Activated CD8-positive, alpha-beta T cell treated with anti-CD3 and anti-CD28 coated beads for 36 hours (primary cell): ENCODE measurements around the gene TREML1. TPM values are rescaled to one million over a fixed set of nuclear protein-coding genes. Genes with fewer than 3 reads are reported as not detected.

ENCODE experiments used
- ATAC-seq: fragments of 200-7000 bp; cut with Tn5 transposase; one replicate; pipeline ENCODE4 v1.10.0; 2021; ENCODE audit warnings: mild to moderate bottlenecking, moderate library complexity
- CTCF ChIA-PET: fragments of 350-600 bp; sonication (Branson Sonifier 250); formaldehyde crosslinking; loops from one replicate; lab custom pipeline; 2021; ENCODE audit warnings: antibody characterized with exemption; lab: Charles Lee
- POLR2A ChIA-PET: fragments of 350-600 bp; sonication (Branson Sonifier 250); formaldehyde crosslinking; loops from one replicate; lab custom pipeline; 2021; ENCODE audit warnings: antibody characterized with exemption; lab: Charles Lee
- DNase-seq: peaks from one replicate; pipeline ENCODE4 v3.0.0-alpha.2; 2020
- H3K27ac Mint-ChIP-seq: one replicate; pipeline ENCODE4 v1.8.0; 2021; ENCODE audit warnings: mild to moderate bottlenecking, mixed read lengths
- H3K27me3 Mint-ChIP-seq: one replicate; pipeline ENCODE4 v1.8.0; 2021; ENCODE audit warnings: mixed read lengths
- H3K36me3 Mint-ChIP-seq: one replicate; pipeline ENCODE4 v1.8.0; 2021; ENCODE audit warnings: low read depth, mixed read lengths
- H3K4me1 Mint-ChIP-seq: one replicate; pipeline ENCODE4 v1.8.0; 2021; ENCODE audit warnings: low read depth, mixed read lengths
- H3K4me3 Mint-ChIP-seq: one replicate; pipeline ENCODE4 v1.8.0; 2021; ENCODE audit warnings: mild to moderate bottlenecking, moderate library complexity, mixed read lengths
- H3K9me3 Mint-ChIP-seq: one replicate; pipeline ENCODE4 v1.8.0; 2021; ENCODE audit warnings: mixed read lengths
- intact Hi-C: fragments of 100-400 bp; cut with micrococcal nuclease; formaldehyde crosslinking; loops from one replicate; pipeline ENCODE4 v1.10.0; 2022
- total RNA-seq, 2 experiments: library from RNA; stranded (reverse); gene quantifications; one replicate each; pipeline ENCODE4 v1.2.3, GENCODE V29; 2021
- TF ChIP-seq, protein P1 (sequence below): fragments of 200-600 bp; IDR thresholded peaks from one replicate; pipeline ENCODE4 v1.8.0; 2022; ENCODE audit warnings: antibody characterized with exemption, mild to moderate bottlenecking

TREML1 gene
- total RNA-seq, 2 experiments from 2014 or later: not detected

DNA sequence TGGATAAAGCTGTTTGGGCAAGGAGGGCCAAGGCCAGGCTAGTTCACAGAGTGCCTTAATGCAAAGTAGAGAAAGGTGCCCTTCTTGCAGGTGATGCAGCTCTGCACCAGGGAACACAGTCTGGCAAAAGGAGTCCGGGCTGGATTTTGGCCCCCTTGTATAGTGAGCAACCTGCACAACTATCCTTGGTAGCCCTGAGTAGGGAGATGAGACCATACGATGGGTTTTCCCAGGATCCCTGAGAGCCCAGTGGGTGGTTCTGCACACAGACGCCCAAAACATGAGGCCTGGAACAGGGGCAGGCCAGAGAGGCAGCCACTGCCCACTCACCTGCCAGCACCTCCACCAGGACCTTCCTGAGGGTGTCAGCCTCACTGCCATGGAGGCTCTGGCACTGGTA, 6.8 kb upstream of the TREML1 start:
- ChIA-PET CTCF (no interaction called here), POLR2A (no interaction called here)
- no peak for DNase-seq
- no peaks in the 10 kb centered on the region for H3K36me3 Mint-ChIP-seq
- no peaks in the 10 kb centered on the region for H3K9me3 Mint-ChIP-seq
- TF ChIP-seq, protein P1, sequence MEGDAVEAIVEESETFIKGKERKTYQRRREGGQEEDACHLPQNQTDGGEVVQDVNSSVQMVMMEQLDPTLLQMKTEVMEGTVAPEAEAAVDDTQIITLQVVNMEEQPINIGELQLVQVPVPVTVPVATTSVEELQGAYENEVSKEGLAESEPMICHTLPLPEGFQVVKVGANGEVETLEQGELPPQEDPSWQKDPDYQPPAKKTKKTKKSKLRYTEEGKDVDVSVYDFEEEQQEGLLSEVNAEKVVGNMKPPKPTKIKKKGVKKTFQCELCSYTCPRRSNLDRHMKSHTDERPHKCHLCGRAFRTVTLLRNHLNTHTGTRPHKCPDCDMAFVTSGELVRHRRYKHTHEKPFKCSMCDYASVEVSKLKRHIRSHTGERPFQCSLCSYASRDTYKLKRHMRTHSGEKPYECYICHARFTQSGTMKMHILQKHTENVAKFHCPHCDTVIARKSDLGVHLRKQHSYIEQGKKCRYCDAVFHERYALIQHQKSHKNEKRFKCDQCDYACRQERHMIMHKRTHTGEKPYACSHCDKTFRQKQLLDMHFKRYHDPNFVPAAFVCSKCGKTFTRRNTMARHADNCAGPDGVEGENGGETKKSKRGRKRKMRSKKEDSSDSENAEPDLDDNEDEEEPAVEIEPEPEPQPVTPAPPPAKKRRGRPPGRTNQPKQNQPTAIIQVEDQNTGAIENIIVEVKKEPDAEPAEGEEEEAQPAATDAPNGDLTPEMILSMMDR: no peak
- no peak overlapping the region for H3K4me3 Mint-ChIP-seq
- H3K27ac Mint-ChIP-seq: no peak overlapping the region
- no peaks in the 10 kb centered on the region for H3K27me3 Mint-ChIP-seq
- intact Hi-C loops: no loop called here
- H3K4me1 Mint-ChIP-seq: no peaks in the 10 kb centered on the region
- no peak for ATAC-seq

DNA sequence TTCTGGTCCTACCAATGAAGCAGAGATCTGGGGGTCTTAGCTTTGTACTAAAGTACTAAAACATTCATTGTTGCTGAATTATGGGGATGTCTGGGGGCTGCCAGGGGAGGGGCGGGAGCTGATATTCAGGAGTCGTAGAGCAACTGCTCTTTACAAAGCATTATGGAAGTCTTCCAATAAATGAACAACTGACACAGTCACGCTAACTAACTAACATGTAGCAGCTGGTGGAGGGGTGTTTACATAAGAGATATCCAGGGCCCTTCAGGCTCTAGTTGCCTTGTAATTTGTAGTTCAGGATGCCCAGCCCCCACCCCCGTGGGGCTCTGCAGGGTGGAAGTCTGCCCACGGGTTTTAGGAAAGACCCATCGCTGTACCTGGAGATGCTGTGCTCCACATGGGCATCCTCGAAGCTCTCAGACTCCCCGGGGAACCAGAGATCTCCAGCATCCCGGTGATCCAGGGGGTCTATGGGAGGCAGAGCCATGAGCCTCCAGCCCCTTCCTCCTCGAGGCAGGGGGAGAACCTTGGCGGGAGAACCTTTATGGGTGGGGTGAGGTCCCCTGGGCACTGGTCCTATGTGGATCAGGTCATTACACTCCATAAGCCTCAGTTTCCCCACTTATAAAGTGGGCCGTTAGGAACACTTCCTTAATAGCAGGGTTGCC, 5.4 kb upstream of the TREML1 start:
- intact Hi-C loops: no loop called here
- Mint-ChIP-seq H3K27ac (no peak overlapping the region), H3K9me3 (no peaks in the 10 kb centered on the region), H3K4me3 (no peak overlapping the region), H3K36me3 (no peaks in the 10 kb centered on the region), H3K27me3 (no peaks in the 10 kb centered on the region), H3K4me1 (no peaks in the 10 kb centered on the region)
- no peak for DNase-seq
- ATAC-seq: no peak
- TF ChIP-seq, protein P1: no peak
- ChIA-PET CTCF (no interaction called here), POLR2A (no interaction called here)

DNA sequence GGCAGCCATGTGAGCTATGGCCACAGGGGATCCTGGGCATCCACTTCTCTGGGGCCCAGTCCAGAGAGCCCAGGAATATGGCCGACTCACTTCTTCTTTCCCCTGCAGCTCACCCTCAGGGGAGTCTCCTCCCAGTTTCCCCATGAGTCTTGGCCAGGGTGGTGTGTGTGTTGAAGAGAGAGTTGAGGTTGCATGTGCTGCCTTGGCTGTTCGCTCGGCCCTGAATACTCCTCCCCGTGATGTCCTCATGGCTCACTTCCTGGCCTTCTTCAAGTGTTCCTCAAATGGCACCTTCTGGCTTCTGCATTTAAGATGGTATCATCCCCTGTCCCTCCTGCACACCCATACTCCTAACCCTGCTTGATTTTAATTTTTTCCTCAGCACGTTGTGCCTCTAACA, 3.2 kb upstream of the TREML1 start:
- Mint-ChIP-seq H3K9me3 (no peaks in the 10 kb centered on the region), H3K4me1 (no peaks in the 10 kb centered on the region), H3K4me3 (no peak overlapping the region), H3K27me3 (no peaks in the 10 kb centered on the region), H3K27ac (no peak overlapping the region), H3K36me3 (no peaks in the 10 kb centered on the region)
- TF ChIP-seq, protein P1: no peak
- POLR2A ChIA-PET: no interaction called here
- intact Hi-C loops: no loop called here
- CTCF ChIA-PET: no interaction called here
- no peak for ATAC-seq
- DNase-seq: no peak

DNA sequence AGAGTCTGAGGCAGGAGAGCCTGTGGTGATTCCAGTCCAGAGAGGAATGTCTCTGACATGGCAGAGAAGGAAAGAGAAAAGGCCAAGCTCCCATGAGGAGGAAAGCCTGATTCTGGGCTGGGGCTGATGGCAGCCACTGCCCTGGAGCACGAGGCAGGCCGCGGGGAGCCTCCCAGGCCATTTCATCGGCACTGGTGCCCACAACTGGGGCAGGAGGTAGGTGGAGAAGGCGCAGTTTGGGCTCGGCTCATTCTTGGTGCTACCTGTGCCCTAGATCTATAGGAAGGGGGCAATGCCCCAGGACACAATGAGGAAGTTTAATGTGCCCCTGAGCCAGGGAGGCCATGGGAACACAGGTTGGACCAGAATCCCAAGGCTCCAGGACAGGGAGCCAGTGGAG, 2.6 kb upstream of the TREML1 start:
- Mint-ChIP-seq H3K9me3 (no peaks in the 10 kb centered on the region), H3K27ac (no peak overlapping the region), H3K27me3 (no peaks in the 10 kb centered on the region), H3K36me3 (no peaks in the 10 kb centered on the region), H3K4me1 (no peaks in the 10 kb centered on the region), H3K4me3 (no peak overlapping the region)
- intact Hi-C loops: no loop called here
- DNase-seq (no peak), ATAC-seq (no peak)
- ChIA-PET CTCF (no interaction called here), POLR2A (no interaction called here)
- TF ChIP-seq, protein P1: no peak

DNA sequence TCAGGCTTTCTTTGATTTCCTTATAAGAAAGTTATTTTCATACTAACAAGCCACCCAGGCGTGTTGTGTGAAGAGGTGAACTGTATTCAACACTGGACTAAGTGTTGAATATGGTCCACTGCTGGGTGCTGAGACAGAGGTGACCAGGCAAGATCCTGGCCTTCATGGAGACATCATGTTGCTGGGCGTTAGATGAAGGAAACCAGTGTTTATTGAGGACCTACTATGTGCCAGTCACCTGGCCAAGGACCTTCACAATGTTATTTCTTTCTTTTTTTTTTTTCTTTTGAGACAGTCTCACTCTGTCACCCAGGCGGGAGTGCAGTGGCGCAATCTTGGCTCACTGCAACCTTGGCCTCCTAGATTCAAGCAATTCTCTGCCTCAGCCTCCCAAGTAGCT, 1.9 kb upstream of the TREML1 start:
- Mint-ChIP-seq H3K9me3 (no peaks in the 10 kb centered on the region), H3K27me3 (no peaks in the 10 kb centered on the region)
- CTCF ChIA-PET: no interaction called here

More for the DNA sequence above, 1.9 kb upstream of the TREML1 start:
- Mint-ChIP-seq H3K4me3 (no peak overlapping the region), H3K4me1 (no peaks in the 10 kb centered on the region), H3K36me3 (no peaks in the 10 kb centered on the region), H3K27ac (no peak overlapping the region)
- intact Hi-C loops: no loop called here
- ATAC-seq (no peak), DNase-seq (no peak)
- TF ChIP-seq, protein P1: no peak
- POLR2A ChIA-PET: no interaction called here
